A549 (cell line): Measurements from ENCODE around the gene ZNF655. TPM values are rescaled to one million over a fixed set of nuclear protein-coding genes. Genes with fewer than 3 reads are reported as not detected.

ENCODE experiments used
- ATAC-seq, 2 experiments: fragments of 200-7000 bp in 1 of 2; fragments of >200 bp in 1 of 2; cut with Nextera tagmentation in 1 of 2; cut with Tn5 transposase in 1 of 2; 3 replicates each; pipeline versions ENCODE4 v1.8.0 to v1.9.1; 2018 to 2020; ENCODE audit warnings: mild to moderate bottlenecking in 1 of 2, moderate library complexity in 1 of 2
- CTCF ChIA-PET: fragments of 300-600 bp; sonication (Branson Sonifier 250); formaldehyde crosslinking; extraction: SDS; loops from one replicate; lab custom pipeline; 2021; ENCODE audit warnings: antibody characterized with exemption, inconsistent platforms; lab: Yijun Ruan, JAX
- POLR2A ChIA-PET: fragments of 350-600 bp; formaldehyde crosslinking; extraction: SDS; loops from one replicate; lab custom pipeline; 2021; ENCODE audit warnings: antibody characterized with exemption, inconsistent platforms; lab: Yijun Ruan, JAX
- DNase-seq, 2 experiments: peaks; one replicate each; pipeline versions ENCODE4 v3.0.0 to v3.0.0-alpha.2; 2011 to 2016; ENCODE audit warnings: low read depth in 1 of 2, low spot score in 1 of 2
- FAIRE-seq: peaks from 2 replicates; lab custom pipeline; 2011; peaks lifted over from hg19 to GRCh38; lab: Jason Lieb, UNC
- H3K27ac ChIP-seq, 2 experiments: fragments of >200 bp; sonication (Bioruptor Twin); formaldehyde crosslinking; 3 replicates each; pipeline ENCODE4 v1.5.1; 2016 to 2017
- H3K4me1 ChIP-seq: fragments of >200 bp; sonication (Bioruptor Twin); formaldehyde crosslinking; 3 replicates; pipeline ENCODE4 v1.6.1; 2016
- H3K4me2 ChIP-seq: fragments of >200 bp; sonication (Bioruptor Twin); formaldehyde crosslinking; 3 replicates; pipeline ENCODE4 v1.6.1; 2016
- H3K4me3 ChIP-seq: fragments of >200 bp; sonication (Bioruptor Twin); formaldehyde crosslinking; 3 replicates; pipeline ENCODE4 v1.5.1; 2016
- H3K9me3 ChIP-seq: fragments of >200 bp; sonication (Bioruptor Twin); formaldehyde crosslinking; 3 replicates; pipeline ENCODE4 v1.6.1; 2016
- CEBPB ChIP-seq, 2 experiments: fragments of >200 bp in 1 of 2; sonication (Bioruptor Twin) in 1 of 2; formaldehyde crosslinking in 1 of 2; IDR thresholded peaks; 2 replicates each; pipeline ENCODE4 v1.6.1; 2012 to 2016
- ELK1 ChIP-seq: fragments of 150-350 bp; IDR thresholded peaks from 2 replicates; pipeline ENCODE4 v1.6.1; 2014; ENCODE audit warnings: low read depth, mild to moderate bottlenecking, low read length
- FOSL2 ChIP-seq, 2 experiments: fragments of 450-650 bp in 1 of 2; fragments of >200 bp in 1 of 2; sonication (Bioruptor Twin) in 1 of 2; formaldehyde crosslinking; IDR thresholded peaks; 2 replicates each; pipeline versions ENCODE4 v1.5.0 to v1.6.1; 2016 to 2020; ENCODE audit warnings: mild to moderate bottlenecking in 1 of 2, moderate library complexity in 1 of 2
- HES2 ChIP-seq: fragments of >200 bp; sonication (Bioruptor Twin); formaldehyde crosslinking; IDR thresholded peaks from 2 replicates; pipeline ENCODE4 v1.6.1; 2016
- HOXB5 ChIP-seq: fragments of 250-450 bp; sonication (Bioruptor Pico); IDR thresholded peaks from 2 replicates; pipeline ENCODE4 v1.5.0; 2020; ENCODE audit warnings: mild to moderate bottlenecking, moderate library complexity
- JUN ChIP-seq, 2 experiments: fragments of >200 bp; sonication (Bioruptor Twin); formaldehyde crosslinking; IDR thresholded peaks; 2 replicates in 1 of 2; 3 replicates in 1 of 2; pipeline ENCODE4 v1.6.1; 2016 to 2017
- KDM5A ChIP-seq: fragments of 200-600 bp; sonication (generic); IDR thresholded peaks from 2 replicates; pipeline ENCODE4 v1.6.1; 2016; ENCODE audit warnings: antibody characterized with exemption, mild to moderate bottlenecking
- MYC ChIP-seq: IDR thresholded peaks from 2 replicates; pipeline ENCODE4 v1.6.1; 2012; ENCODE audit warnings: mild to moderate bottlenecking, inconsistent platforms, low read length, improper control_type of control experiment, borderline replicate concordance
- NPAS2 ChIP-seq: fragments of 250-450 bp; sonication (Bioruptor Pico); IDR thresholded peaks from 2 replicates; pipeline ENCODE4 v1.8.0; 2022; ENCODE audit warnings: mild to moderate bottlenecking, moderate library complexity, borderline replicate concordance
- PHF8 ChIP-seq: fragments of 200-600 bp; sonication (generic); IDR thresholded peaks from 2 replicates; pipeline ENCODE4 v1.6.1; 2016; ENCODE audit warnings: low read depth, mild to moderate bottlenecking, antibody characterized with exemption, moderate library complexity, borderline replicate concordance
- POLR2A ChIP-seq: IDR thresholded peaks from 2 replicates; pipeline ENCODE4 v1.6.1; 2012; ENCODE audit warnings: mild to moderate bottlenecking, low read length
- TP53 ChIP-seq: fragments of 250-450 bp; sonication (Bioruptor Pico); IDR thresholded peaks from 2 replicates; pipeline ENCODE4 v1.5.0; 2021; ENCODE audit warnings: mild to moderate bottlenecking, moderate library complexity
- WGBS: methylation state at CpG from one replicate; pipeline ENCODE4 v1.1.6; 2017; ENCODE audit errors: missing lambda C conversion rate; 5-methylcytosine and 5-hydroxymethylcytosine counted together
- polyA minus RNA-seq: library from RNA; depleted of rRNA, polyadenylated mRNA; stranded (reverse); fragments of >200 nt; gene quantifications from 2 replicates; pipeline ENCODE4 v1.2.3, GENCODE V29; 2011; rRNA and poly(A)+ RNA removed
- polyA plus RNA-seq, 4 experiments: library from polyadenylated mRNA; depleted of rRNA in 3 of 4; stranded (reverse); fragments of >200 nt; fragmentation: RNase III in 1 of 4; extraction: RNeasy Plus Mini Kit Qiagen cat#74134 plus additional on column Dnase treatment in 1 of 4; gene quantifications; 2 replicates in 3 of 4; 3 replicates in 1 of 4; pipeline ENCODE4 v1.2.3, GENCODE V29; 2011 to 2017
- TF ChIP-seq, protein P1 (sequence below): IDR thresholded peaks from 2 replicates; pipeline ENCODE4 v1.6.1; 2012; ENCODE audit warnings: low read depth, borderline replicate concordance
- TF ChIP-seq, protein P2 (sequence below): IDR thresholded peaks from 2 replicates; pipeline ENCODE4 v1.6.1; 2012
- TF ChIP-seq, protein P3 (sequence below): fragments of >200 bp; sonication (Bioruptor Twin); formaldehyde crosslinking; IDR thresholded peaks from 3 replicates; pipeline ENCODE4 v1.6.1; 2016

The ZNF655 gene, protein sequence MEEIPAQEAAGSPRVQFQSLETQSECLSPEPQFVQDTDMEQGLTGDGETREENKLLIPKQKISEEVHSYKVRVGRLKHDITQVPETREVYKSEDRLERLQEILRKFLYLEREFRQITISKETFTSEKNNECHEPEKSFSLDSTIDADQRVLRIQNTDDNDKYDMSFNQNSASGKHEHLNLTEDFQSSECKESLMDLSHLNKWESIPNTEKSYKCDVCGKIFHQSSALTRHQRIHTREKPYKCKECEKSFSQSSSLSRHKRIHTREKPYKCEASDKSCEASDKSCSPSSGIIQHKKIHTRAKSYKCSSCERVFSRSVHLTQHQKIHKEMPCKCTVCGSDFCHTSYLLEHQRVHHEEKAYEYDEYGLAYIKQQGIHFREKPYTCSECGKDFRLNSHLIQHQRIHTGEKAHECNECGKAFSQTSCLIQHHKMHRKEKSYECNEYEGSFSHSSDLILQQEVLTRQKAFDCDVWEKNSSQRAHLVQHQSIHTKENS
- 78.4 and 85.1 TPM in 2 replicates for polyA plus RNA-seq (2011; rRNA removed)
- 54.4 and 57.0 TPM in 2 replicates for polyA plus RNA-seq (2012; cell fraction: cytosol; rRNA removed)
- polyA plus RNA-seq (2012; cell fraction: nucleus; rRNA removed) = 101 and 109 TPM in 2 replicates
- polyA plus RNA-seq (2017; fragmentation: RNase III; extraction: RNeasy Plus Mini Kit Qiagen cat#74134 plus additional on column Dnase treatment) = 56.1 to 67.8 TPM (median 56.5 TPM) in 3 replicates
- 61.0 and 62.3 TPM in 2 replicates for polyA minus RNA-seq

DNA sequence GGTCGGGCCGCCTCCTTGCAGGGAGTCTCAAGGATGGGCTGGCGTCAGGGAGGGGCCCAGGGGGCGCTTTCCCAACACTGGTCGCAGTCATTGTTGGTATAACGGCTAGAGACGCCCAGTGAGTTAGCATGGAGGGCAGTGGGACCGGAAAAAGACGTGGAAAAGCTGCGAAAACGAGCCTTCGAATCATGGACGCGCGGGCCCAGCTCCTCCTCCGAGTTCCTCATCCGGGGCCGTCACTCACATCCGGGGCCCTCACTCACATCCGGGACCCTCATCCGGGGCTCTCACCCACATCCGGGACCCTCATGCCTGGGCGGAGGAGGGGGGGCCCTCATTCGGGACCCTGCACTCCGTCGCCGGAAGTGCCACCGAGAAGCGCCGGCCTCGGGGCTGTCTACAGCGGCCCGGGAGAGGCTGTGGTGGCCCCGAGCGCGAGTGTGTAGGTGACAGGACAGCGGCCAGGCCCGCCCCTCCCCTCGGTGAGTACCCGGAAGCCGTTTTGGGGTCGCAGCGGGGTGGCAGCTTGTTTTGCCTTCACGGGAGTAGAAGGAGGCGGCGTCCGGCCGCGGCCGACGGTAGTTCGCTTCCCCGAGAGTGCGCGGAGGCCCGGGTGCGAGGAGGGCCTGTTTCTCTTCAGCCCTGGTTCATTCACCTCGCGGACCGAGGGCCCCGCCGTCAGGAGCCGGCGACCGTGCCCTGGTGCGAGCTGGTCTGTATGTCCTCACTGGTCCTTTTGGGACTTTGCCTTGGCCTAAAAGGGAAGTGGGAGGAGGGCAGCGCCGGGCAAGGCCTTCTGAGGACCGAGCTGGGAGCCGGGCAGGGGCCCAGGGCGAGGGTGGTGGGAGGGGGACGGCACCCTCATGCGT lies at the start of gene ZNF655:
Gene ZNF655 (plus strand): TSS at position 337 of the 869 bp plus-strand sequence. CDS start 1,918 bp downstream, outside the sequence.
- H3K9me3 ChIP-seq = no peaks in the 10 kb centered on the region
- ChIA-PET CTCF (interaction anchor here (1.0 to 3.5 kb wide), 5 partner anchors 13 to 247 kb away, joined by 3 to 14 read pairs (median 4); partner anchors contain the start of gene ZSCAN25), POLR2A (interaction anchor here (0.6 to 2.3 kb wide), 14 partner anchors 22 to 543 kb away, joined by 3 to 23 read pairs (median 4); partner anchors contain the start of genes AP4M1, BUD31, MCM7 and PDAP1)
- ATAC-seq (peak; percentile 92), FAIRE-seq (no peak), DNase-seq (peak; percentile 94 to 98)
- H3K4me2 ChIP-seq = peak within 1 kb of the TSS; percentile 94
- peak within 1 kb of the TSS; percentile 91 to 96 for H3K27ac ChIP-seq
- WGBS = 0% methylated on average over 23 of the region's 73 CpGs
- peak within 1 kb of the TSS; percentile 92 for H3K4me3 ChIP-seq
- H3K4me1 ChIP-seq = peaks cover 44% of the 10 kb centered on the region
- TF ChIP-seq PHF8 = peak; percentile 75
- TF ChIP-seq TP53 = no peak
- peak; percentile 61; the same call in 1 of the 2 replicates for TF ChIP-seq MYC
- 0 out of 2 replicates have a peak, but pooled peaks have one; percentile 2 for TF ChIP-seq KDM5A
- TF ChIP-seq, protein P1, sequence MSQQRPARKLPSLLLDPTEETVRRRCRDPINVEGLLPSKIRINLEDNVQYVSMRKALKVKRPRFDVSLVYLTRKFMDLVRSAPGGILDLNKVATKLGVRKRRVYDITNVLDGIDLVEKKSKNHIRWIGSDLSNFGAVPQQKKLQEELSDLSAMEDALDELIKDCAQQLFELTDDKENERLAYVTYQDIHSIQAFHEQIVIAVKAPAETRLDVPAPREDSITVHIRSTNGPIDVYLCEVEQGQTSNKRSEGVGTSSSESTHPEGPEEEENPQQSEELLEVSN = peak; percentile 68; the same call in 1 of the 2 replicates
- TF ChIP-seq JUN (IDR thresholded peaks at IDR 0.05) = peak; percentile 93 to 99
- TF ChIP-seq ELK1 = 0 out of 2 replicates have a peak, but pooled peaks have one; percentile 29
- TF ChIP-seq HOXB5 (CRISPR knock-in tag) = 0 out of 2 replicates have a peak, but pooled peaks have one; percentile 20
- TF ChIP-seq NPAS2 (CRISPR knock-in tag) = no peak
- TF ChIP-seq POLR2A = peak; percentile 70
- TF ChIP-seq HES2 = no peak
- TF ChIP-seq, protein P2, sequence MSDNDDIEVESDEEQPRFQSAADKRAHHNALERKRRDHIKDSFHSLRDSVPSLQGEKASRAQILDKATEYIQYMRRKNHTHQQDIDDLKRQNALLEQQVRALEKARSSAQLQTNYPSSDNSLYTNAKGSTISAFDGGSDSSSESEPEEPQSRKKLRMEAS = peak; percentile 83
- TF ChIP-seq, protein P3, sequence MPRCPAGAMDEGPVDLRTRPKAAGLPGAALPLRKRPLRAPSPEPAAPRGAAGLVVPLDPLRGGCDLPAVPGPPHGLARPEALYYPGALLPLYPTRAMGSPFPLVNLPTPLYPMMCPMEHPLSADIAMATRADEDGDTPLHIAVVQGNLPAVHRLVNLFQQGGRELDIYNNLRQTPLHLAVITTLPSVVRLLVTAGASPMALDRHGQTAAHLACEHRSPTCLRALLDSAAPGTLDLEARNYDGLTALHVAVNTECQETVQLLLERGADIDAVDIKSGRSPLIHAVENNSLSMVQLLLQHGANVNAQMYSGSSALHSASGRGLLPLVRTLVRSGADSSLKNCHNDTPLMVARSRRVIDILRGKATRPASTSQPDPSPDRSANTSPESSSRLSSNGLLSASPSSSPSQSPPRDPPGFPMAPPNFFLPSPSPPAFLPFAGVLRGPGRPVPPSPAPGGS = peak; percentile 77; the same call in 1 of the 3 replicates

DNA sequence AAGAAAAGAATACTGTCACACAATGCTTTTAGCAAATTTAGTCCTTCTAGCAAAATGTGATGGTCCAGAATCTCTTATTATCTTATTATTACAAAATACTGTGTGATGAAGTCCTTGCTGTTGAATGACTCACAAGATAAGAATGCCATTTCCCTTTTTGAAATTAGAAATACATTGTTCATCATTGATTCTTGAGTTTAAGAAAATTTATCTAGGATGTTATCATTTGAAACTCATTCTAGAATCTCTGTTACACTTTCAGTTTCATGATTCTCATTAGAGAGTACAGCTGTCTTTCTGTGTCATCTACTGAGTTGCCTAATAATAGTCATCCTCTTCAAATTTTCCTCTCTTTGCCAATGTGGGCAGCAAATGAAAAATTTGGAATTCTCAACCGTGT lies 44.4 kb upstream of the ZNF655 start:
- ATAC-seq (no peak), DNase-seq (no peak), FAIRE-seq (no peak)
- no peak overlapping the region for H3K4me3 ChIP-seq
- no peak overlapping the region for H3K27ac ChIP-seq
- ChIA-PET CTCF (no interaction called here), POLR2A (interaction anchor here (1.4 to 1.6 kb wide), 2 partner anchors 9 to 10 kb away, joined by 3 read pairs; partner anchors contain the start of gene ZKSCAN5)
- no peaks in the 10 kb centered on the region for H3K9me3 ChIP-seq
- H3K4me1 ChIP-seq = no peaks in the 10 kb centered on the region
- 97% methylated on average over 1 of the region's 1 CpG for WGBS
- H3K4me2 ChIP-seq = no peak overlapping the region
- TF ChIP-seq FOSL2 (IDR thresholded peaks at IDR 0.05) (no peak), FOSL2 (CRISPR knock-in tag; IDR thresholded peaks at IDR 0.05) (peak; percentile 43; the same call in 1 of the 2 replicates), CEBPB (IDR thresholded peaks at IDR 0.05) (no peak)
